K562 (cell line): ENCODE data around the gene RNF222. TPM values are rescaled to one million over a fixed set of nuclear protein-coding genes. Genes with fewer than 3 reads are reported as not detected.

ENCODE experiments used
- ETV5 ChIP-seq: sonication (generic); formaldehyde crosslinking; IDR thresholded peaks from 2 replicates; pipeline ENCODE4 v1.4.0; 2020; ENCODE audit warnings: low read depth, mild to moderate bottlenecking, missing genetic modification reagents
- GTF2F1 ChIP-seq: IDR thresholded peaks from 2 replicates; pipeline ENCODE4 v1.6.1; 2011; ENCODE audit warnings: low read depth, low read length, improper control_type of control experiment
- KLF16 ChIP-seq: IDR thresholded peaks from 2 replicates; pipeline ENCODE4 v1.6.1; 2016; ENCODE audit warnings: antibody characterized with exemption
- MBD2 ChIP-seq: sonication (generic); IDR thresholded peaks from 2 replicates; pipeline ENCODE4 v1.6.1; 2016; ENCODE audit warnings: low read depth, borderline replicate concordance
- NFE2 ChIP-seq: IDR thresholded peaks from 2 replicates; pipeline ENCODE4 v1.6.1; 2014; ENCODE audit warnings: antibody characterized with exemption, low read depth
- NFIC ChIP-seq: fragments of 450-650 bp; IDR thresholded peaks from 2 replicates; pipeline ENCODE4 v1.6.1; 2017; ENCODE audit warnings: mild to moderate bottlenecking, inconsistent platforms
- NR2C2 ChIP-seq, 2 experiments: fragments of 200-800 bp in 1 of 2; sonication (Bioruptor generic) in 1 of 2; sonication (generic) in 1 of 2; formaldehyde crosslinking in 1 of 2; IDR thresholded peaks; 2 replicates each; pipeline versions ENCODE4 v1.6.1 to v1.8.0; 2016 to 2022; ENCODE audit warnings: mild to moderate bottlenecking in 1 of 2, missing compliant biosample characterization in 1 of 2, missing genetic modification characterization in 1 of 2, missing genetic modification reagents in 1 of 2
- NR2F6 ChIP-seq: fragments of 450-650 bp; formaldehyde crosslinking; IDR thresholded peaks from 2 replicates; pipeline ENCODE4 v1.4.0; 2020; ENCODE audit warnings: mild to moderate bottlenecking
- POLR2G ChIP-seq: fragments of 200-400 bp; formaldehyde crosslinking; IDR thresholded peaks from 2 replicates; pipeline ENCODE4 v1.6.1; 2017; ENCODE audit warnings: low read depth, mild to moderate bottlenecking, antibody characterized with exemption, low read length, moderate library complexity
- RBM17 ChIP-seq: fragments of 200-400 bp; formaldehyde crosslinking; IDR thresholded peaks from 2 replicates; pipeline ENCODE4 v1.6.1; 2017; ENCODE audit warnings: low read depth, mild to moderate bottlenecking, low read length, borderline replicate concordance
- SIN3A ChIP-seq, 2 experiments: fragments of 150-350 bp in 1 of 2; IDR thresholded peaks; 2 replicates each; pipeline ENCODE4 v1.6.1; 2011 to 2016; ENCODE audit warnings: borderline replicate concordance in 2 of 2, low read depth in 2 of 2, low read length in 2 of 2, mild to moderate bottlenecking in 2 of 2, moderate library complexity in 2 of 2; ENCODE audit not compliant: control insufficient read depth in 1 of 2
- SRF ChIP-seq, 2 experiments: fragments of 250-450, 450-650 bp in 1 of 2; sonication (Bioruptor Pico) in 1 of 2; sonication (generic) in 1 of 2; formaldehyde crosslinking; IDR thresholded peaks; 2 replicates each; pipeline versions ENCODE4 v1.5.0 to v1.5.1; 2020 to 2022; ENCODE audit warnings: mild to moderate bottlenecking in 1 of 2, missing genetic modification reagents in 1 of 2
- TBP ChIP-seq: optimal IDR thresholded peaks from 2 replicates; pipeline ENCODE3; 2011; ENCODE audit warnings: low read depth, low read length, improper control_type of control experiment
- TEAD4 ChIP-seq, 2 experiments: sonication (generic) in 1 of 2; formaldehyde crosslinking in 1 of 2; IDR thresholded peaks; 2 replicates each; pipeline versions ENCODE4 v1.6.1 to v1.8.0; 2012 to 2022; ENCODE audit warnings: borderline replicate concordance in 1 of 2, inconsistent platforms in 1 of 2, low read length in 1 of 2, mild to moderate bottlenecking in 1 of 2, missing genetic modification reagents in 1 of 2
- U2AF1 ChIP-seq: fragments of 200-400 bp; formaldehyde crosslinking; optimal IDR thresholded peaks from 2 replicates; pipeline ENCODE3; 2017; ENCODE audit warnings: mild to moderate bottlenecking, low read depth, low read length, moderate library complexity
- ZNF551 ChIP-seq: fragments of 250-450 bp; sonication (Bioruptor Pico); IDR thresholded peaks from 2 replicates; pipeline ENCODE4 v1.5.0; 2021; ENCODE audit warnings: mild to moderate bottlenecking, moderate library complexity
- polyA plus RNA-seq, 8 experiments: library from polyadenylated mRNA; depleted of rRNA in 4 of 8; stranded (reverse) in 5 of 8; unstranded in 3 of 8; fragments of >200 nt; fragmentation: Nextera tagmentation in 2 of 8; fragmentation: Illumina TruSeq in 1 of 8; extraction: Ambion mirVana in 2 of 8; extraction: Trizol in 1 of 8; gene quantifications; 2 replicates each; pipeline versions ENCODE4 v1.2.1 to v1.2.3, GENCODE V29; 2011 to 2014; ENCODE audit warnings: inconsistent platforms in 1 of 8, missing spikeins in 1 of 8
- total RNA-seq, 7 experiments: library from RNA; depleted of rRNA in 6 of 7; stranded (reverse); fragments of >200 nt in 6 of 7; fragmentation: Illumina TruSeq in 2 of 7; extraction: Trizol in 2 of 7; gene quantifications; 2 replicates each; pipeline versions ENCODE4 v1.2.1 to v1.2.3, GENCODE V29; 2011 to 2021; ENCODE audit warnings: low replicate concordance in 1 of 7
- TF ChIP-seq, protein P1 (sequence below): fragments of 450-650 bp; IDR thresholded peaks from 2 replicates; pipeline ENCODE4 v1.6.1; 2016; ENCODE audit warnings: mild to moderate bottlenecking
- TF ChIP-seq, protein P2 (sequence below): sonication (generic); formaldehyde crosslinking; IDR thresholded peaks from 2 replicates; pipeline ENCODE4 v1.8.0; 2022; ENCODE audit warnings: mild to moderate bottlenecking, missing genetic modification reagents
- TF ChIP-seq, protein P3 (sequence below): fragments of 450-650 bp; IDR thresholded peaks from 2 replicates; pipeline ENCODE4 v1.6.1; 2014; ENCODE audit warnings: low read depth, mild to moderate bottlenecking, moderate library complexity, borderline replicate concordance

RNF222 gene
- total and polyA plus RNA-seq, 9 of the 15 experiments (the other 6 are each of a cell fraction or from before 2014, with no cell fraction given): not detected

DNA sequence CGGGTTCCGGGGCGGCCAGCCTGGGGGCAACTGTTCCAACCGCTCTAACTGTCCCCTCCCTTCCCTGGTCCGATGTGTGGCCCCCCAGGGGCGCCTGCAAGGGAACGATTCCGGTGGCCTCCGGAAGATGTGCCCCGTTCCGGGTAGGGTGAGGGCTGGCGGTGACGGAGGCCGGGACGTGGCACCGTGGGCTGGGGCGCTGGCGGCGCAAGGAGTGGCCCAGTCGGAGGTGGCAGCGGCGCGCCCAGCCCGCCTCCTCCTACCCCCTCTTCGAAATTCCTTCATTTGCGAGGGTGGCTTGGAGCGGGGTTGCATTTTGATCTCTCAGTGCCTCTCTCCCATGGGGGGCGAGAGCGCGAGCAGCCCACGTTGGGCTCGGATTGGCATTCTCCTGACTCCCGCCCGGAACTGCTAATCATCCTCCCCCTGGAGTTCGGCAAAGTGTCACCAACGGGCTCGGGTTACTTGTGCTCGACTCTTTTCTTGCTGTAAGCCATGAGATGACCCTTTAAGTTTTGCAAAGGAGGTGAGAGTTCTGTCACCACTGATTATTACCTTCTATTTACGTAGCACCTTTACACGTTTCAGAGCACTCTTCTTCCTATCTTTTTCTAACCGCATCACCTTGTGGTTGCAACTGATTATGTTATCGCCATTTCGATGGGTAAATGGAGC lies 38.7 kb upstream of the RNF222 start (continued):
- no peak for TF ChIP-seq NFE2
- peak; percentile 46 for TF ChIP-seq TBP
- TF ChIP-seq MBD2: no peak
- TF ChIP-seq TEAD4 (IDR thresholded peaks at IDR 0.05; ENCODE audit: low read length): peak; percentile 85
- TF ChIP-seq TEAD4 (CRISPR knock-in tag; IDR thresholded peaks at IDR 0.05; ENCODE audit: borderline replicate concordance): no peak
- TF ChIP-seq, protein P1, sequence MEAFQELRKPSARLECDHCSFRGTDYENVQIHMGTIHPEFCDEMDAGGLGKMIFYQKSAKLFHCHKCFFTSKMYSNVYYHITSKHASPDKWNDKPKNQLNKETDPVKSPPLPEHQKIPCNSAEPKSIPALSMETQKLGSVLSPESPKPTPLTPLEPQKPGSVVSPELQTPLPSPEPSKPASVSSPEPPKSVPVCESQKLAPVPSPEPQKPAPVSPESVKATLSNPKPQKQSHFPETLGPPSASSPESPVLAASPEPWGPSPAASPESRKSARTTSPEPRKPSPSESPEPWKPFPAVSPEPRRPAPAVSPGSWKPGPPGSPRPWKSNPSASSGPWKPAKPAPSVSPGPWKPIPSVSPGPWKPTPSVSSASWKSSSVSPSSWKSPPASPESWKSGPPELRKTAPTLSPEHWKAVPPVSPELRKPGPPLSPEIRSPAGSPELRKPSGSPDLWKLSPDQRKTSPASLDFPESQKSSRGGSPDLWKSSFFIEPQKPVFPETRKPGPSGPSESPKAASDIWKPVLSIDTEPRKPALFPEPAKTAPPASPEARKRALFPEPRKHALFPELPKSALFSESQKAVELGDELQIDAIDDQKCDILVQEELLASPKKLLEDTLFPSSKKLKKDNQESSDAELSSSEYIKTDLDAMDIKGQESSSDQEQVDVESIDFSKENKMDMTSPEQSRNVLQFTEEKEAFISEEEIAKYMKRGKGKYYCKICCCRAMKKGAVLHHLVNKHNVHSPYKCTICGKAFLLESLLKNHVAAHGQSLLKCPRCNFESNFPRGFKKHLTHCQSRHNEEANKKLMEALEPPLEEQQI: no peak
- TF ChIP-seq KLF16: peak; percentile 46; the same call in 1 of the 2 replicates
- TF ChIP-seq, protein P2, sequence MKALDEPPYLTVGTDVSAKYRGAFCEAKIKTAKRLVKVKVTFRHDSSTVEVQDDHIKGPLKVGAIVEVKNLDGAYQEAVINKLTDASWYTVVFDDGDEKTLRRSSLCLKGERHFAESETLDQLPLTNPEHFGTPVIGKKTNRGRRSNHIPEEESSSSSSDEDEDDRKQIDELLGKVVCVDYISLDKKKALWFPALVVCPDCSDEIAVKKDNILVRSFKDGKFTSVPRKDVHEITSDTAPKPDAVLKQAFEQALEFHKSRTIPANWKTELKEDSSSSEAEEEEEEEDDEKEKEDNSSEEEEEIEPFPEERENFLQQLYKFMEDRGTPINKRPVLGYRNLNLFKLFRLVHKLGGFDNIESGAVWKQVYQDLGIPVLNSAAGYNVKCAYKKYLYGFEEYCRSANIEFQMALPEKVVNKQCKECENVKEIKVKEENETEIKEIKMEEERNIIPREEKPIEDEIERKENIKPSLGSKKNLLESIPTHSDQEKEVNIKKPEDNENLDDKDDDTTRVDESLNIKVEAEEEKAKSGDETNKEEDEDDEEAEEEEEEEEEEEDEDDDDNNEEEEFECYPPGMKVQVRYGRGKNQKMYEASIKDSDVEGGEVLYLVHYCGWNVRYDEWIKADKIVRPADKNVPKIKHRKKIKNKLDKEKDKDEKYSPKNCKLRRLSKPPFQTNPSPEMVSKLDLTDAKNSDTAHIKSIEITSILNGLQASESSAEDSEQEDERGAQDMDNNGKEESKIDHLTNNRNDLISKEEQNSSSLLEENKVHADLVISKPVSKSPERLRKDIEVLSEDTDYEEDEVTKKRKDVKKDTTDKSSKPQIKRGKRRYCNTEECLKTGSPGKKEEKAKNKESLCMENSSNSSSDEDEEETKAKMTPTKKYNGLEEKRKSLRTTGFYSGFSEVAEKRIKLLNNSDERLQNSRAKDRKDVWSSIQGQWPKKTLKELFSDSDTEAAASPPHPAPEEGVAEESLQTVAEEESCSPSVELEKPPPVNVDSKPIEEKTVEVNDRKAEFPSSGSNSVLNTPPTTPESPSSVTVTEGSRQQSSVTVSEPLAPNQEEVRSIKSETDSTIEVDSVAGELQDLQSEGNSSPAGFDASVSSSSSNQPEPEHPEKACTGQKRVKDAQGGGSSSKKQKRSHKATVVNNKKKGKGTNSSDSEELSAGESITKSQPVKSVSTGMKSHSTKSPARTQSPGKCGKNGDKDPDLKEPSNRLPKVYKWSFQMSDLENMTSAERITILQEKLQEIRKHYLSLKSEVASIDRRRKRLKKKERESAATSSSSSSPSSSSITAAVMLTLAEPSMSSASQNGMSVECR (CRISPR knock-in tag): 0 out of 2 replicates have a peak, but pooled peaks have one; percentile 51
- TF ChIP-seq SRF (CRISPR knock-in tag; IDR thresholded peaks at IDR 0.05): no peak
- peak; percentile 18; the same call in 1 of the 2 replicates for TF ChIP-seq NFIC
- TF ChIP-seq RBM17: no peak
- TF ChIP-seq ETV5: 0 out of 2 replicates have a peak, but pooled peaks have one; percentile 30
- peak in 1 of 2 experiments; percentile 41; a peak in 2 of 4 replicates for TF ChIP-seq SIN3A (IDR thresholded peaks at IDR 0.05; ENCODE audit: borderline replicate concordance in 2 of 2, control insufficient read depth in 1 of 2, low read depth in 2 of 2, low read length in 2 of 2)
- no peak for TF ChIP-seq NR2F6
- TF ChIP-seq ZNF551 (CRISPR knock-in tag): no peak
- TF ChIP-seq POLR2G: peak; percentile 59
- TF ChIP-seq GTF2F1: no peak
- TF ChIP-seq U2AF1: no peak
- 0 out of 2 replicates have a peak, but pooled peaks have one; percentile 61 for TF ChIP-seq NR2C2 (CRISPR knock-in tag; IDR thresholded peaks at IDR 0.05)
- no peak for TF ChIP-seq NR2C2 (tag; IDR thresholded peaks at IDR 0.05)
- TF ChIP-seq, protein P3, sequence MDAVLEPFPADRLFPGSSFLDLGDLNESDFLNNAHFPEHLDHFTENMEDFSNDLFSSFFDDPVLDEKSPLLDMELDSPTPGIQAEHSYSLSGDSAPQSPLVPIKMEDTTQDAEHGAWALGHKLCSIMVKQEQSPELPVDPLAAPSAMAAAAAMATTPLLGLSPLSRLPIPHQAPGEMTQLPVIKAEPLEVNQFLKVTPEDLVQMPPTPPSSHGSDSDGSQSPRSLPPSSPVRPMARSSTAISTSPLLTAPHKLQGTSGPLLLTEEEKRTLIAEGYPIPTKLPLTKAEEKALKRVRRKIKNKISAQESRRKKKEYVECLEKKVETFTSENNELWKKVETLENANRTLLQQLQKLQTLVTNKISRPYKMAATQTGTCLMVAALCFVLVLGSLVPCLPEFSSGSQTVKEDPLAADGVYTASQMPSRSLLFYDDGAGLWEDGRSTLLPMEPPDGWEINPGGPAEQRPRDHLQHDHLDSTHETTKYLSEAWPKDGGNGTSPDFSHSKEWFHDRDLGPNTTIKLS: no peak
